ENCODE measurements around the gene STING1.
"Not testable (repeated sequence)": the region's sequence is repeated elsewhere in the genome, so short reads cannot be mapped to it uniquely, and the experiment has no call there.

The STING1 gene

DNA sequence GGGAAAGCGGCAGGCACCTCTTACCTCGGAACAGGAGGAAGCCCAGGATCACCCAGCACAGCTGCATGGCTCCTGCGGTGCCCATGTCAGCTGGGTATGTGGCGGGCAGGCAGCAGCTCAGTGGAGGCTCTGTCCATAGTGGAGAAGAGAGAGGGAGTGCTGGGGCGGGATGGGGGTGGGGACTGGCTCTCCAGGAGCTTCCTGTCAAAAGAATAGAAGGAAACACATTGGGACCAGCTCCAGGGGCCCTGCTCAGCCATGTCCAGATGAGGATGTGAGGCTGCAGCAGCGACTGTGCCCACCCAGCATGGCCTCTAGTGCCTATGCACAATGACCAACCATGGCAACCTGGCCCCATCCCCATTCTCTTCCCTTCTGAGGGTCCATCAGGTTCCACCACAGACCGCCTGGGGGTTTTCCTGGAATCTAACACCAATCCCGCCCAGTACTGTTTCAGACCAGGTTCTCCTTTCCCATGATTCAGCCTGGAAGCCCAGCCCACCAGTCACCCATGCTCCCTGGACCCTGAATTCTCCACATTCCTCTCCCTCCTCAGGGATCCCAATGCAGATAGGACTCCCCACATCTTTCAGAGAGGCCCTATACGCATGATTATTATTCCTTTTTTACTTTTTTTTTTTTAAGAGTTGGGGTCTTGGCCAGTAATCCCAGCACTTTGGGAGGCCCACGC is 19.8 kb downstream of the STING1 start, which contains the start of gene ECSCR:
Gene ECSCR, minus strand, starts transcription at position 158 of the 691 bp plus-strand sequence. Its CDS starts 73 bp downstream, at position 85.
- DNase-seq = no peak

DNA sequence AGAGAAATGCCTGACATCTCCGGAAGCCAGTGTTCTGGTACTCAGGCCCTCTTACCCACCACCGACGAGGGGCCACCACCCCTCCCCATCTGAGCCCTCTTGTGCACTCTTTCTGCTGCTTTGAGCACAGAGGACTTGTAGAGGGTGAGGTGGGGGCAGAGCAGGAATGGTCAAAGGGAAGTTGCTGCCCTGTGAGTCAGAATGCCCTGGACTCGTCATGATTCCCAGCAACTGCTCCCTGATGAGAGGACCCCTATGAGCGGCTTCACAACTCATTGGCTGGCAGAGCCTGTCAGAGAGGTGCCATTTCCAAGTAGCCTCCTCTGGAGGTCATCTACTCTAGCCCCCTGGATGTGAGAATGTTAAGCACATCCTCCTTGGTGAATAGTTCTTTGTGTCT is 20.9 kb downstream of the STING1 start:
- DNase-seq = no peak

- no peak for DNase-seq
These were observed 21.4 kb downstream of the STING1 start for GRCh38 chr5:139461176-139461575.

DNA sequence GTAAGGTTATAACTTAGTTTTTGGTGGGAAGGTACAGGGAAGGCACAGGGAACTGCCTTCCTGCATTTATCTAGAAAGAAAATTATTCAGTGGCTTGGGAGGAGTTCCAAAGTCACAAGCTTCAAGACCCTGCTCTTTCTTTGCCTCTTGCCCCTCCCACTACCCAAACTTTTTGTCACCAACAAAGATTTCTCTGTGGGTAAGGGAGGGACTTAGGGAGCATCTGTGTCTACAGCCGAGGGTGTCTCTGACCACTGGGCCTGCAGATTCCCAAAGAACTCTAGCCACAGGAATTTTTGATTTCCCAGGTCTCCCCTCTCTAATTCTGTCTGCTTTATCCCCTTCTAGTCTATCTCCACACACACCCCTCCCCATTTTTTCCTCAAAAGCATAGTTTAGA is 22.1 kb downstream of the STING1 start:
- no peak for DNase-seq

DNA sequence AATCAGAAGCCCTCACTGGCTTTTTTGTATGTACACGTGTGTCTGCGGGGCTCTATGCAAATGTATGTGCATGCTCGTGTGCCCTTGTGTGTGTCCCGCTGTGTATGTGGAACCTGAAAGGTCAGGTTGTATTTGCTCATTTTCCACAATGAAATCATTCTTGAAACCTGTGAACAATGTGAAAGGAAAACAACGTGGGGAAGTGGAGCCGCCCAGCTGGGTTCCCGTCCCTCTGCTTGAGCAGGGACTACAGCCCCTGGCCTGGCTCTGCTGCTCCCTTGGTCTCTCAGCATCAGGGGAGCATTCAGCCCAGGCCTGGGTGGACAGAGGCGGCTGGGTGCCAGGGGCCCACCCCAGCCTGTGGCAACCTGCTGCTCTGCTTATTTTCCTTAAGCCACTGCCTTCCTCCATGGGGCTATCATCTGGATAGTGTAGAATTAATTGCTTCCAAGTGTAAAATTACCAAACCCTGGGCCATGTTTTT is 23.1 kb downstream of the STING1 start:
- no peak for DNase-seq

DNA sequence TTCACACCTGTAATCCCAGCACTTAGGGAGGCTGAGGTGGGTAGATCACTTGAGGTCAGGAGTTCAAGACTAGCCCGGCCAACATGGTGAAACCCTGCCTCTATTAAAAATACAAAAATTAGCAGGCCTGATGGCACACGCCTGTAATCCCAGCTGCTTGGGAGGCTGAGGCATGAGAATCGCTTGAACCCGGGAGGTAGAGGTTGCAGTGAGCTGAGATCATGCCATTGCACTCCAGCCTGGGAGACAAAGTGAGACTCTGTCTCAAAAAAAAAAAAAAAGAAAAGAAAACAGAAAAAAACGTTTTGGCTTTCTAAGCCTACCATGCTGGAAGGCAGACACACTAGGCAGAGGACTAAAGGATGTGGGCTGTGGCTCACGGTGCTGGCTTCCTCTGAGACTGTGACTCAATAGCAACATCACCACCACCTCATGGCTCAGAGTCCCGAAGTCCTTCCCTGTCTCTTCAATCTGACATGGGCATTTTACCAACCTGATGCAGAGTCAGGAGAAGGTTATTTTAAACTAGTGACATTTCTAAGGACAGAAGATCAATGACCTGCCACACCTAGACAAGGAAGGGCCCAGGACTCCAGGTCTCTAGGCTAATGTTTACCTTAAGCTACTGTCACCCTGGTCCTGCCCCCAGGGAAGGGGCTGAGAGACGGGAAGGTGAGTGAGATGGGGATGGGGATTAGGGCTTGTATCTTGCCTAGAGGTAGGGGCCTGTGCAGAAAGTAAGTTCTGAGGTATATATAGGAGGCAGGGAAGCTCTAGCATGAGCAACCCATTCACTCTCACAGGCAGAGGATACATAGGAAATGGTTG is 23.8 kb downstream of the STING1 start:
- DNase-seq = peak; percentile 70

DNA sequence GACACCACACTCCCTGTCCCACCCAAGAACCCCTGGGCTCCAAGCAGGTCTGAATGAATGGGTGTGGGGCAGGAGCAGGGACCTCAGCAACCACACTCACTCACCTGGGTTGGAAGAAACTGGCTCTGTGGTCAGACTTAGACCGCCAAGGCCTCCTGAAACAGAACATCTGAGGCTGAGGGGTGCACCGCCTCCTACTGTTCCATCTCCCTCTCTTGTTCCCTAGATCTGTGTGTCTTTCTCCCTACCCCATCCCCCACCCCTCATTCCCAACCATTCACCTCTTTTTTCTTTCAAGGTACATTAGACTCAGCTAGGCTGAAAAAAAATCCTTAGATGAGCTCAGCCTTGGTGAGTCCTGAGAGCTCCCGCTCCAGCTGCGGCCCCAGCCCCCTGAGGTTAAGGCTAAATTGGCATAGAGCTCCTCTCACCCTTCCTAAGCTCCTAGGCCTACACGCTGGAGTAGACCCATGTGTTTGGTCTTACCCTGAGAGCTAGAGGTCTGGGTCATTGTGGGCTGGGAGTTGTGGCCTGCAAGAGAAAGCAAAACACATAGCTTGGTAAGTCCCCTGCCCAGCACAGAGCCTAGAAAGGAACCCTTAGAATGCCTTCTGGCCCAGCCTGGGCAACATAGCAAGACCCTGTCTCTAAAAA is 24.8 kb downstream of the STING1 start:
- no peak for DNase-seq

DNA sequence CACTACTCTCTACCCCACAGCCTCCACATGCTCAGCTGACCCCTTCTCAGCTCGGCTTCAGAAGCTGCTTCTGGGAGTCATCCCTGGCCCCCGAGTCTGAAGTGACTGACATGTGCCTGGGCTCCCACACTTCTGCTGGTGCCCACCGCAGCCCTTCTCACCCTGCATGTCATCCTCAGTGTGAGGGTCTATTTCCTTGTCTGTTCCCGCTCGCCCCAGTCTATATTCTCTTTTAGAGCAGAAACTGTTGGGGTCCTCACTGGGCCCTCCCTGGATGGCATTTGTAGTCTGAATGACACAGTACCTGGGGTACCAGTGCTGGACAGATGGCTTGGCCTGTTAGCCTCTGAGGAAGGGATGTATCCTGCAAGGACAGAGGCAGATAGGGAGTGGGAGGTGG is 25.3 kb downstream of the STING1 start:
- no peak for DNase-seq

DNA sequence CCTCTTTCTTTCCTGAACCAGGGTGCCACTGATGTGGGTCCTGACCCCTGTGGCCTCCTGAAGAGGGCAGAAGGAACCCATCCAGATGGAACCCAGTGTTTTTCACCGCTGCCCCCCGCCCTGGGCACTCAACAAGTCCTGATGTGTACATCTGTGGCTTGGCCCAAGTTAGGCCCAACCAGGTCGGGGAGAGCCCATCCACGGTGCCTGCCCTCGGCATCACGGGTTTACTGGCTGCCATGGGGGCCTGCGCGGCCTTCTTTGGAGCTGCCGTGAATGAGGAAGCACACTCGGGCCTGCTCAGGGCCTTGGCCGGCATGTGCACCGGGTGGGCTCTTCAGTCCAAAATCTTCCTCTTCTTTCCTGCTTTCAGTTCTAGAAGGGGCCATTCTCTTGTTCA is 25.8 kb downstream of the STING1 start:
- DNase-seq = no peak

GRCh38 chr5:139454568-139455290 is 27.8 kb downstream of the STING1 start:
- DNase-seq = no peak

DNA sequence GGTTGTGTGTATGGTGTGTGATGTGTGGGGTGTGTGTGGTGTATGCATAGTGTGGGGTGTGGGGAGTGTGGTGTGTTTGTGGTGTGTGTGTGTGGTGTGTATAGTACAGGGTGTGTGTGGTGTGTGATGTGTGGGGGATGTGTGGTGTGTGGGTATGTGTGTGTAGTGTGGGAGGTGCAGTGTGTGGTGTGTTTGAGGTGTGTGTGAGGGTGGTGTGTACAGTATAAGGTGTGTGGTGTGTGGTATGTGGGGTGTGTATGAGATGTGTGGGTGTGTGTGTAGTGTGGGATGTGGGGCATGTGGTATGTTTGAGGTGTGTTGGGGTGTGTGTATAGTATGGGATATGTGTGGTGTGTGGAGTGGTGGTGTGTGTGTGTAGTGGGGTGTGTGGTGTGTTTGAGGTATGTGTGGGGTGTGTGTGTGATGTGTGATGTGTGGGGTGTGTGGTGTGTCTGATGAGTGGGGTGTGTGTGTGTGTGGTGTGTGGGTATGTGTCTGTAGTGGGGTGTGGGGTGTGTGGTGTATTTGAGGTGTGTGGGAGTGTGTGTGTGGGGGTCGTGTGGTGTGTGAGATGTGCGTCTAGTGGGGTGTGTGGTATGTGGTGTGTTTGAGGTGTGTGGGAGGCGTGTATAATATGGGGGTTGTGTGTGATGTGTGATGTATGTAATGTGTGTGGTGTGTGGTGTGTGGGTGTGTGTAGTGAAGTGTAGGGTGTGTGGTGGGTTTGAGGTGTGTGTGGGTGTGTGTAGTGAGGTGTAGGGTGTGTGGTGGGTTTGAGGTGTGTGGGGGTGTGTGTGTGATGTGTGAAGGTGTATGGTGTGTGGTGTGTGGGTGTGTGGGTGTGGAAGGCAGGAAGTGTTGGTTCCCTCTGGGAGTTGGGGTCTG is 28.6 kb downstream of the STING1 start:
- no peak for DNase-seq

DNA sequence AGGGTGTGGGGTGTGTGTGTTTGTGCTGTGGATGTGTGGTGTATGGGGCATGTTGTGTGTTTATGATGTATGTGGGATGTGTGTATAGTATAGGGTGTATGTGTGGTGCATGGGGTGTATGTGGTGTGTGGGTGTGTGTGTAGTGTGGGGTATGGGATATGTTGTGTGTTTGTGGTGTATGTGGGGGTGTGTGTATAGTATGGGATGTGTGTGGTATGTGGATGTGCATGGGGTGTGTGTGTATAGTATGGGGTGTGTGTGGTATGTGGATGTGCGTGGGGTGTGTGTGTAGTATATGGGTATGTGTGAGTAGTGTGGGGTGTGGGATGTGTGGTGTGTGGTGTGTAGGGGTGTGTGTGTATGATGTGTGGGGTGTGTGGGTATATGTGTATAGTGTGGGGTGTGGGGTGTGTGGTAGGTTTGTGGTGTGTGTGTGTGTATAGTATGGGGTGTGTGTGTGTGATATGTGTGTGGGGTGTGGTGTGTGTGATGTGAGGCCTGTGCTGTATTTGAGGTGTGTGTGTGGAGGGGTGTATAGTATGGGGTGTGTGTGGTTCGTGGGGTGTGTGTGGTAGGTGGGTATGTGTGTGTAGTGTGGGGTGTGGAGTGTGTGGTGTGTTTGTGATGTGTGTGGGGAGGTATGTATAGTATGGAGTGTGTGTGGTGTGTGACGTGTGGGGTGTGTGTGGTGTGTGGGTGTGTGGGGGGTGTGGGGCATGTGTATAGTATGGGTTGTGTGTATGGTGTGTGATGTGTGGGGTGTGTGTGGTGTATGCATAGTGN is 30.5 kb downstream of the STING1 start:
- DNase-seq = no peak

DNA sequence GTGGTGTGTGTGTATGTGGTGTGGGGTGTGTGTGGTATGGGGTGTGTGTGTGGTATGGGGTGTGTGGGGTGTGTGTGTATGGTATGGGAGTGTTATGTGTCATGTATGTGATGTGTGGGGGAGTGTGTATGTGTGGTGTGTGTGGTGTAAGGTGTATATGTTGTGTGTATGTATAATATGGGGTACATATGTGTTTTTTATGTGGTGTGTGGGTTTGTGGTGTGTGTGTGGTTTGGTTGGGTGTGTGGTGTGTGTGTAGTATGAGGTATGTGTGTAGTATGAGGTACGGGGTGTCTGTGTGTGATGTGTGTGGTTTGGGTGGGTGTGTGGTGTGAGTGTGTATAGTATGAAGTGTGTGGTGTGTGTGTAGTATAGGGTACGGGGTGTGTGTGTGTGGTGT is 31.4 kb downstream of the STING1 start:
- no peak for DNase-seq

GRCh38 chr5:139446956-139447779 is 35.4 kb downstream of the STING1 start:
- no peak for DNase-seq

GRCh38 chr5:139445325-139446170 is 37.0 kb downstream of the STING1 start:
- no peak for DNase-seq

- no peak for DNase-seq
These were observed 38.6 kb downstream of the STING1 start for GRCh38 chr5:139443831-139444453.

DNA sequence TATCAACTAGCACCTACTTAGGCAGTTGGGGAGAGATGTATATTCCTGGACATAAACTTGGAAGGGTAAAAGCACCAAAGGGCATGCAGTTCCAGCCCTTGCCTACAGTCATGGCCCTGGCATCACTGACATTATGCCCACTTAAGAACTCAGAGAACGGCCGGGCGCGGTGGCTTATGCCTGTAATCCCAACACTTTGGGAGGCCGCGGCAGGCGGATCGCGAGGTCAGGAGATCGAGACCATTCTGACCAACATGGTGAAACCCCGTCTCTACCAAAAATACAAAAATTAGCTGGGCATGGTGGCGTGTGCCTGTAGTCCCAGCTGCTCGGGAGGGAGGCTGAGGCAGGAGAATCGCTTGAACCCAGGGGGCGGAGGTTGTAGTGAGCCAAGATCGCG is 42.1 kb downstream of the STING1 start:
- DNase-seq = not testable (repeated sequence)
